Measurements from ENCODE around the gene ZMIZ1.
A peak's percentile ranks its signal among the peaks of the same experiment; 100 is the strongest.

Gene ZMIZ1

GRCh38 chr10:79082631-79083596, 14.1 kb downstream of the ZMIZ1 start:
- no peak for DNase-seq

GRCh38 chr10:79084012-79084971, 15.5 kb downstream of the ZMIZ1 start:
- DNase-seq: peak in 1 of 5 donors; percentile 36

DNA sequence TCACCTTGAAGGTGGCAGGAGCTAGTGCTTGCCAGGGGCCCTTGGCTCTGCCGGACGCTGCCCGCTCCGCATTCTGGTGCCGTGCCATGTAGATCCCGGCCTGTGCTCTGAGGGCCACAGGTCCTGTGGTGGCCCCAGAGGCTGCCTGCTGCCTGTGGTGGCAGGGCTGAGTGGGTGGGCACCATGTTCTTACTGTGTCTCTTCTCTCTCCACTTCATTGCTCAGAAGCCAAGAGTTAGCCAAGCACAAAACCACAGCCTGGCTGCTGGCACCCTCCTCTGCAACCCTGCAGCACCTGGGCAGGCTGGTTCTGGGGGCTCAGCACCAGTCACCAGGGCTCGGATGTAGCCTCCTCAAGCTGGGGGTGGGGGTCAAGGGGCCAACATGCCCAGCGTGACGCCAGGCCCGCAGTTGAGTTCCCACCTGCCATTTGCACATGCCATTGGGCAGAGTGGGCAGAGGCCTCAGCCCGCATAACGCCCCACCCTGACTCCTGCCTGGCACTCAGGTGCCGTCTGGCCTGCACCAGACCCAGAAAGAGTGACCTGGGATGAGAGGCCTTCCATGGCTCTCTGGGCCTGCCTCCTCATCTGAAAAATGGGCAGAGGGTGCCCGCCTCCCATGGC, 16.3 kb downstream of the ZMIZ1 start:
- no peak for DNase-seq

GRCh38 chr10:79086822-79087221, 18.1 kb downstream of the ZMIZ1 start:
- no peak for DNase-seq

DNA sequence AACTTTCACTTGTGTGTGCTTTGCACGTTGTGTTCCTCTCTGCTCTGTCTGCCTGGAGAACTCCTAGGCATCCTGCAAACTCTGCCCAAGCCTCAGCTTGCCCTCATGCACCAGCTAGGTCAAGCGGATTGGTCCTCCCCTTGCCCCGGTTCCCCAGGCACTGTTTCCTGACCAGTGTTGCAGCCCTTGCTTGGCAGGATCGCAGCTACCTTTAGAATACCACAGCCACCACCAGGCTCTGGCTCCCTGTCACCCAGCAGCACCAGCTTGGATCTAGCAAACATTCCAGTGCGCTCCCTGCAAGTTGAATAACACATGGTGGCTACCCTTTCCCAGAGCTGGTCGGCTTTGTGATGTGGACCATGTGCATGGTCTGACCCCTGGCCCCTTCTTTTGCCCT, 19.0 kb downstream of the ZMIZ1 start:
- DNase-seq: no peak

DNA sequence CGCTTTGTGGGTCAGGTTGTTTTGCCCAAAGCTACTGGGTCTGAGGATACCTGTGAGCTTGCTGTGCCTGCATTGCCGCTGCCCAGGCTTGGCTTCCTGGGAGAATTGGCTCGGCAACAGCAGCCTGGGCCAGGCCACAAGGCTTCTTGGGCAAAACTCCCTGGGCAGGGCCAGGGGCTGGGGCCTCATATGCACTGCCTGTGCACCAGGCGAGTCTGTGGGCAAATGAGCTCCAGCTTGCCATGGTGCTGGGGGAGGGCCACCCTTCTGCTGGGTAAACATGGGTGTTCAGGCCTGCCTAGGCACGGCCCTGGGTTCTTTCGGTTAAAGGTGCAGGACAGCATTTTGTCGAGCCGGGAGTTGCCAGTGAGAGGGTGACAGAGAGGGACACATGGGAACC, 19.4 kb downstream of the ZMIZ1 start:
- DNase-seq: no peak

DNA sequence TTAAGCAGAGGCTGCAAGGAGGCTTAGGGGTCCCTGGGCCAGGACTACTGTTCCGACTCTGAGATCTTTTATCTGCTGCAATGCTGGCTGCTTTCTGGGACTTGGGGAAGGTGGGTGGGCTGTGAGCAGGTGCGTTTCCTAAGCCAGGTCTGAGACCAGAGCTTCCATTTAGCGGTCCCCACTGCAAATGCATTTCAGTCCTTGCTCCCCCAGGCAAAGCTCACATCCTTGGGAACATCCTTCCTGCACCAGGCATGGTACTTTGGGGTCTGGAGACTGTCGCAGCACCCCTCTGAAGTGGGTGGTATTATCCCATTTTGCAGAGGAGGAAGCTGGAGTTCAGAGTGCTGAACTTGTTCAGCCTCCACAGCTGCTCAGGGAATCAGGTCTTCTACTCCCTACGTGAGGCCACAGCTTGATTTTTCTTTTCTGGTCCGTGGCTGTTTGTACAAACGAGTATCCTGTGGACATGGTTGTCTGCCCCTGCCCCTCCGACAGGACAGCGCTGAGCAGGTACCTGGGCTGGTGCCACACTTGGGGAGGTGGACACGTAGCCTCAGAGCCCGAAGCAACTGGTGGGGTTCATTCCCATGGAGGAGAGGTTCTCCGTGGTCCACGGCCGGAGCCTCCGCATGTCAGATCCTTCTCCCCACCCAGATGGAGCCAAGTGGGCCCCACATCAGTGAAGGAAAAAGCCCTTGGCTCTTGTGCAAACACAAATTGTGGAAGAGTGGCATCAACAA, 20.0 kb downstream of the ZMIZ1 start:
- DNase-seq: no peak

DNA sequence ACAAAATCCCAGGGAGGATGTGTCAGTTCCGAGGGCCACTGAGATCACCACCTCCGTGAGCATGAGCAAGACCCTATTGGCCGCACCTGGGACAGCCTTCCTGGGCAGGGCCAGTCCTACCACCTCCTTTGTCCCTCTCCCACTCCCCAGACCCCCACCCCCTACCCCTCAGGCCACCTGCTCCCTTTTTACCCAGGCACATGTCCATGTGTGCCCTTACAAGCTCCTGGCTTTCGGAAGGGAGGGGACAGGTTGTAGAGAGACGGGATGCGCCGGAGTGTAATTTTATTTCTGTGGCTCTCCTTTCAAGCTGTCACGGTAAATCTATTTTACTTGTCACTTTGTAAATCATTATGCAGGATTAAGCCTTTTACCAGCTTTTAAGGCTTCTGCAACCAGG, 20.9 kb downstream of the ZMIZ1 start:
- no peak for DNase-seq

DNA sequence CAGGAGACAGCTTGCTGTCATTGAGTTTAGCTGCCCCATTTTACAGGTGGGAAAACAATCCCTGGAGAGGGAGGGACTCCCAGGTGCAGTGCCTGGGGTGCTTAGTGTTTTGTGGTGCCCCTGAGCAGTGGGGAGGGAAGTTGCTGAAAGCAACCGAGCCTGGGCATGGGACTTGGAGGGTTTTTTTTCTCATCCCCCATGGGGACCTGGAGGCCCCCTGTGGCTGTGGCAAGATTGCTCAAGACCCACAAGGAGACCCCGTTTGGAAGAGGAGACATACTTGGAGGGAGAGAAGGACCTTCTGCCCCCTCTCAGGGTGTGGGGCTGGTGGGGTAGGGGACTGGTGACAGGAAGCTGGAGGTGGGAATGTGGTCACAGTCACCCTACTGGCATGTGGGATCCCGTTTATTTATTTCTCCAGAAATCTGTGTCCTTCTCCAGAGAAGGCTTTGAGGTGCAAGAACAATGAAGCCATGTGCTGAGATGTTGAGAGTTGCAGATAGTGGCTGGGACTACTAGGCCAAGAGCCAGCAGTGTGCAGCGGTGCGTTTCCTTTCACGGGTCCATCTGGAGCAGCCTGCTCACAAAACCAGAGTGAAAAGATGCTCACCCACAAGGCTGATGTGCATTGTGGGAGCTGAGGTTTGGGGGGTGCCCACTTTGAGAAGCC, 21.5 kb downstream of the ZMIZ1 start:
- DNase-seq: no peak

DNA sequence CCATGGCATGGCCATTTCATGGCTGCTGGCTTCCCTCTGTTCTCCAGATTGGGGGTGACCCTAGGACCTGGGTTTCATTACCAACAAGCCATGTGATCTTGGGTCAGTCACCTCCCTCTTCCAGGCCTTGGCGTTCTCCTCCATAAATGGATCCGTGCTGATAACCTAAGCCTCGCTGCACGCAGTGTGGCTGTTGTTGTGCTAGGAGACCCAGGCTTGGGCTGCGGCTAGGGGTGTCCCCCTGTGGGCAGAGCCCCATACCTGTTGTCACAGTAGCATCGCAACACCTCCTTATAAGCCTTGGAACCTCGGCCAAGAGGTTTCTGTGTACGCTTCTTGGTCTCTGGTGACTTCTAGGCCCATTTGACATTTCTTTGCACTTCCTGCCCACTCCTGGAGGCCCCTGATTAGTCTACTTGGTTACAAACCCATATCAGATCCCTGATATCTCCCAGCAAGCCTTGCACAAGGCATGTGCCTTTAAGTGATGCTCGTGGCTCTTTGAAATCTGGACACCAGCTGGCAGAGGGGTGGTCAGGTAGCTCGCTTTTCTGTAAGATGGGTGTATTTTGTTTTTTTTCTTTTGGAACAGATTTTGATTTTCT, 23.6 kb downstream of the ZMIZ1 start:
- no peak for DNase-seq

GRCh38 chr10:79093658-79094411, 25.1 kb downstream of the ZMIZ1 start:
- DNase-seq: no peak

DNA sequence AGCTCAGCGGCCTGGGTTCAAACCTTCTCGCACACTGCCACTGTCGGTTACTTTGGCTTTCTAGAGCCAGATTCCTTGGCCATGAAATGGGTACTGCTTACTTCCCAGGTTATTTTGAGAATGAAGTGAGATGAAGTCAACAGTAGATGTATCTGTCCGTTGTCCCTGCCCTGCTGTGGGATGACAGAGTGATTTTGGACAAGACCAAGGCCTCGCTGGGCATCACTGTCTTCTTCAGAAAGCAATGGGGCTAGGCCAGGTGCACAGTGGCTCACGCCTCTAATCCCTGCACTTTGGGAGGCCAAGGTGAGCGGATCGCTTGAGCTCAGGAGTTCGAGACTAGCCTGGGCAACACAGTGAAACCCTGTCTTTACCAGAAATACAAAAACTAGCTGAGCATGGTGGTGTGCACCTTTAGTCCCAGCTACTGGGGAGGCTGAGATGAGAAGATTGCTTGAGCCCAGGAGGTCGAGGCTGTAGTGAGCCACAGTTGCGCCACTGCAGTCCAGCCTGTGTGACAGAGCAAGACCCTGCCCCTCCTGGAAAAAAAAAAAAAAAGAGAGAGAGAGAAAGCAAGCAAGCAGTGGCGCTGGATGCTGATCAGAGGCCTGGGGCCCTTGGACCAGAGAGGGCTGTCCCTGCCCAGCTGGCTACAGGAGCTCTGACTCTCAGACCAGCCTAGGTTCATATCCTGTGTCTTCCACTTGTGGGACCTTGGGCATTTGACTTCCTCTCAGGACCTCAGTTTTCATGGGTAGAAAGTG, 25.8 kb downstream of the ZMIZ1 start:
- no peak for DNase-seq

DNA sequence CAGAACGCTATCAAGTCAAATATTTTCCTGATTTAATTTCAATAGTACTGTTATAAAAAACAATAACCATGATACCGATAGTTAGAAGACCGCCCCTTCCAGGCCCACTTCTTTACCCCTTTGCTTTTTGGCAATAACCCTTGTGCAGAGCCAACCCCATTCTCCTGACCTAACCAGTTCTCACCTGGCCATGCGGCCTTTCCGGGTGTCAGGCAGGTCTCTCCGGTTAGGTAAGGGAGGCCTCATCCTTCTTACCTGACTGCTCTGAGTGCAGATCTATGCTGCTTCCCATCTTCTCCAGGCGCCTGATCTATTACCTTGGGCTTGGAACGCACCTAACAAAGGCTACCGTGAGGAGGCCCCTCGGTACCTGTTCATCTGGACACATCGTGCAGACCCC, 26.6 kb downstream of the ZMIZ1 start:
- no peak for DNase-seq

GRCh38 chr10:79096514-79096913, 27.7 kb downstream of the ZMIZ1 start:
- no peak for DNase-seq

- DNase-seq: no peak
Measured at GRCh38 chr10:79097021-79097872, 28.5 kb downstream of the ZMIZ1 start.

GRCh38 chr10:79098061-79098460, 29.3 kb downstream of the ZMIZ1 start:
- DNase-seq: no peak

- DNase-seq: no peak
Measured at GRCh38 chr10:79098596-79099015, 29.8 kb downstream of the ZMIZ1 start.

GRCh38 chr10:79099898-79100448, 31.2 kb downstream of the ZMIZ1 start:
- DNase-seq: no peak

Data from T-helper 1 cell (primary cell).